Panc1 (cell line): Measurements from ENCODE around the gene TM4SF4. TPM values are rescaled to one million over a fixed set of nuclear protein-coding genes. Genes with fewer than 3 reads are reported as not detected.

ENCODE experiments used
- ATAC-seq: fragments of 200-7000 bp; cut with Tn5 transposase; 2 replicates; pipeline ENCODE4 v1.9.1; 2020; ENCODE audit warnings: mild to moderate bottlenecking, moderate library complexity
- BruUV-seq: library from RNA; stranded (reverse); fragments of 400-500 nt; replicated peaks from 2 replicates; lab custom pipeline; 2021; lab: Mats Ljungman, UMichigan
- CTCF ChIA-PET: fragments of 300-600 bp; sonication (Branson Sonifier 250); formaldehyde crosslinking; loops from one replicate; lab custom pipeline; 2022; ENCODE audit warnings: antibody characterized with exemption; lab: Charles Lee
- POLR2A ChIA-PET: fragments of 300-600 bp; sonication (Branson Sonifier 250); formaldehyde crosslinking; loops from one replicate; lab custom pipeline; 2022; ENCODE audit warnings: antibody characterized with exemption; lab: Charles Lee
- DNase-seq: peaks from one replicate; pipeline ENCODE4 v3.0.0-alpha.2; 2010; ENCODE audit warnings: low read depth, low spot score
- H3K27ac ChIP-seq: 2 replicates; pipeline ENCODE4 v1.5.1; 2011; ENCODE audit warnings: mild to moderate bottlenecking, low read length, inconsistent platforms
- H3K27me3 ChIP-seq: fragments of 200-500 bp; sonication (Bioruptor generic); 2 replicates; pipeline ENCODE4 v1.6.0; 2014; ENCODE audit warnings: low read length, inconsistent platforms; ENCODE audit not compliant: control insufficient read depth, insufficient read depth
- H3K36me3 ChIP-seq: fragments of 200-500 bp; sonication (Bioruptor generic); 2 replicates; pipeline ENCODE4 v1.5.1; 2014; ENCODE audit warnings: inconsistent platforms, mild to moderate bottlenecking, low read length, moderate library complexity; ENCODE audit not compliant: control insufficient read depth, insufficient read depth
- H3K4me1 ChIP-seq: 2 replicates; pipeline ENCODE4 v1.5.1; 2011; ENCODE audit warnings: inconsistent platforms, mild to moderate bottlenecking, low read length, moderate library complexity; ENCODE audit not compliant: control insufficient read depth, insufficient read depth
- H3K4me3 ChIP-seq, 2 experiments: 2 replicates each; pipeline ENCODE4 v1.5.1; 2011 to 2012; ENCODE audit warnings: low read depth in 2 of 2, low read length in 2 of 2, mild to moderate bottlenecking in 2 of 2, inconsistent platforms in 1 of 2, moderate library complexity in 1 of 2
- H3K9me3 ChIP-seq: fragments of 200-500 bp; sonication (Bioruptor generic); 2 replicates; pipeline ENCODE4 v1.5.1; 2014; ENCODE audit warnings: low read depth, mild to moderate bottlenecking, inconsistent platforms, low read length, moderate library complexity; ENCODE audit not compliant: control insufficient read depth, insufficient read depth
- CTCF ChIP-seq: fragments of 450-650 bp; IDR thresholded peaks from 2 replicates; pipeline ENCODE4 v1.5.1; 2017; ENCODE audit warnings: mild to moderate bottlenecking
- POLR2AphosphoS5 ChIP-seq: IDR thresholded peaks from 2 replicates; pipeline ENCODE4 v1.6.1; 2012; ENCODE audit warnings: mild to moderate bottlenecking, low read depth, low read length, moderate library complexity
- REST ChIP-seq, 2 experiments: IDR thresholded peaks; 2 replicates each; pipeline ENCODE4 v1.6.1; 2011 to 2012; ENCODE audit warnings: low read depth in 2 of 2, control low read depth in 1 of 2, low read length in 1 of 2, mild to moderate bottlenecking in 1 of 2, moderate library complexity in 1 of 2; ENCODE audit not compliant: insufficient read depth in 1 of 2
- SIN3A ChIP-seq: IDR thresholded peaks from 2 replicates; pipeline ENCODE4 v1.6.1; 2012; ENCODE audit warnings: low read depth, mild to moderate bottlenecking, low read length, moderate library complexity, borderline replicate concordance; ENCODE audit not compliant: insufficient read depth
- TCF7L2 ChIP-seq: IDR thresholded peaks from 2 replicates; pipeline ENCODE4 v1.6.1; 2011; ENCODE audit warnings: mild to moderate bottlenecking, low read depth, low read length, inconsistent platforms
- in situ Hi-C: cut with HindIII; loops from 2 replicates; pipeline ENCODE4 v1.10.0; 2016; ENCODE audit warnings: low sequenced_read_pairs, low pct_unique_long_range_greater_than_20kb
- intact Hi-C: fragments of 100-400 bp; cut with micrococcal nuclease; formaldehyde crosslinking; loops from one replicate; pipeline ENCODE4 v1.10.0; 2022; ENCODE audit not compliant: unreplicated experiment
- total RNA-seq: library from RNA; stranded (reverse); gene quantifications from one replicate; pipeline ENCODE4 v1.2.1, GENCODE V29; 2021; ENCODE audit not compliant: unreplicated experiment

TM4SF4 gene
- total RNA-seq, 1 experiment from 2014 or later = 0.46 TPM

DNA sequence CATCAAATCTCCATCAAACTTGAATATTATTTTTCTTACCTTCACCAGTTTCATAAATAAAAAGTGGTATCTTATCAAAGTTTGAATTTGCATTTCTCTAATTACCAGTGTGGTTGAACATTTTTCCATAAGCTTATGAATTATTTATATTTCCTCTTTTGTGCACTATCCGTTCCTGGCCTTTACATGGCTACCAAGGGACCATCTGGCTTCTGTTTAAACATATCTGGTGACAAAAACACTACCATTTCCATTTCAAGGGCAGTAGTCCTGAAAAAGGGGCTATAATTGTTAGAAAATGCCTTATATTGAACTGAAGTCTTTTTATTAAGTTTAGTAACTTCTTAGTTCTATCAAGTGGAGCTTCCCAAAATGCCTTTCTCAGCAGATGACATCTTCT lies 44.3 kb upstream of the TM4SF4 start:
- Histone ChIP-seq H3K4me1 (no peaks in the 10 kb centered on the region), H3K9me3 (no peaks in the 10 kb centered on the region), H3K27ac (no peak overlapping the region), H3K36me3 (no peaks in the 10 kb centered on the region), H3K27me3 (no peaks in the 10 kb centered on the region), H3K4me3 (no peak overlapping the region)
- ChIA-PET POLR2A (interaction anchor here (0.6 to 0.7 kb wide), 2 partner anchors 13 to 831 kb away, joined by 4 to 21 read pairs; no protein-coding TSS in a partner anchor), CTCF (interaction anchor here (0.6 kb wide), 2 partner anchors 80 to 474 kb away, joined by 4 to 11 read pairs; no protein-coding TSS in a partner anchor)
- TF ChIP-seq TCF7L2 (no peak), SIN3A (no peak), REST (IDR thresholded peaks at IDR 0.05; ENCODE audit: insufficient read depth in 1 of 2, low read depth in 2 of 2, low read length in 1 of 2) (no peak), CTCF (no peak), POLR2AphosphoS5 (no peak)
- in situ Hi-C loops = no loop called here
- no peak for DNase-seq
- no peak for ATAC-seq
- intact Hi-C loops = no loop called here
- no TSS peak for BruUV-seq

- intact Hi-C loops = no loop called here
- no TSS peak for BruUV-seq
- Histone ChIP-seq H3K4me1 (no peaks in the 10 kb centered on the region), H3K9me3 (no peaks in the 10 kb centered on the region), H3K27me3 (no peaks in the 10 kb centered on the region), H3K36me3 (no peaks in the 10 kb centered on the region), H3K27ac (no peak overlapping the region; the same call in 1 of the 2 replicates), H3K4me3 (no peak overlapping the region)
- no peak for TF ChIP-seq REST (IDR thresholded peaks at IDR 0.05; ENCODE audit: insufficient read depth in 1 of 2, low read depth in 2 of 2, low read length in 1 of 2)
- TF ChIP-seq SIN3A = no peak
- TF ChIP-seq TCF7L2 = no peak
- TF ChIP-seq CTCF = no peak
- no peak for TF ChIP-seq POLR2AphosphoS5
- in situ Hi-C loops = no loop called here
- DNase-seq (no peak), ATAC-seq (no peak)
- POLR2A ChIA-PET = no interaction called here
- CTCF ChIA-PET = interaction anchor here (0.7 to 0.9 kb wide), 2 partner anchors 16 to 32 kb away, joined by 3 read pairs; no protein-coding TSS in a partner anchor
Measured at GRCh38 chr3:149432149-149432548, 42.3 kb upstream of the TM4SF4 start.
